Measurements from ENCODE around the gene DCAF15. TPM values are rescaled to one million over a fixed set of nuclear protein-coding genes. Genes with fewer than 3 reads are reported as not detected.

The DCAF15 gene
- total RNA-seq, 1 donor from 2014 or later: 28.6 TPM

DNA sequence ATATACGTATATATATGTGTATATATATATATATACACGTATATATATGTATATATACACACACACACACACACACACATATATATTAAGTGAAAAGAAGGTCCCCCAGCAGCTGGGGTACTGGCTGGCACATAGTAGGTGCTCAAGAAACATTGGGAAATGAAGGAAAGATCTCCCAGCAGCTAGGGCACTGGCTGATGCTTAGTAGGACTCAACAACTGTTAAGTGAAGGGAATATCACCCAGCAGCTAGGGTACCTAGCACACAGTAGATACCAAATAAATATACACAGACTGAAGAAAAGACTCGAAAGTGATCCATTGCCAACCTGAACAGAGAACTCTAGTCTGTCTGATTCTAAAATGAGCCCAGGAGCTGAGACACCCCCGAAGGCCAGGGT, 26.3 kb upstream of the DCAF15 start:
- Mint-ChIP-seq H3K27ac (no peak overlapping the region), H3K36me3 (peaks cover 37% of the 10 kb centered on the region), H3K27me3 (ENCODE audit: insufficient read depth, low read depth) (peaks cover 4% of the 10 kb centered on the region), H3K4me3 (no peak overlapping the region), H3K9me3 (peaks cover 2% of the 10 kb centered on the region), H3K4me1 (no peaks in the 10 kb centered on the region)
- Histone ChIP-seq H3K36me3 (peaks cover under 1% of the 10 kb centered on the region), H3K9me3 (ENCODE audit: low read depth) (no peaks in the 10 kb centered on the region), H3K79me2 (ENCODE audit: low read depth) (no peaks in the 10 kb centered on the region), H2AFZ (replicated peaks) (no peak overlapping the region), H3K27ac (no peak overlapping the region), H4K20me1 (ENCODE audit: low read depth) (no peaks in the 10 kb centered on the region), H3F3A (ENCODE audit: low read depth) (no peaks in the 10 kb centered on the region), H3K27me3 (no peaks in the 10 kb centered on the region), H3K4me1 (no peaks in the 10 kb centered on the region), H3K9ac (no peak overlapping the region), H3K4me2 (no peak overlapping the region), H3K4me3 (no peak overlapping the region)
- no peak for DNase-seq (ENCODE audit: low spot score)
- TF ChIP-seq EZH2phosphoT487 (IDR thresholded peaks at IDR 0.05) (no peak), EZH2 (IDR thresholded peaks at IDR 0.05) (no peak)
- TF ChIP-seq, protein P1, sequence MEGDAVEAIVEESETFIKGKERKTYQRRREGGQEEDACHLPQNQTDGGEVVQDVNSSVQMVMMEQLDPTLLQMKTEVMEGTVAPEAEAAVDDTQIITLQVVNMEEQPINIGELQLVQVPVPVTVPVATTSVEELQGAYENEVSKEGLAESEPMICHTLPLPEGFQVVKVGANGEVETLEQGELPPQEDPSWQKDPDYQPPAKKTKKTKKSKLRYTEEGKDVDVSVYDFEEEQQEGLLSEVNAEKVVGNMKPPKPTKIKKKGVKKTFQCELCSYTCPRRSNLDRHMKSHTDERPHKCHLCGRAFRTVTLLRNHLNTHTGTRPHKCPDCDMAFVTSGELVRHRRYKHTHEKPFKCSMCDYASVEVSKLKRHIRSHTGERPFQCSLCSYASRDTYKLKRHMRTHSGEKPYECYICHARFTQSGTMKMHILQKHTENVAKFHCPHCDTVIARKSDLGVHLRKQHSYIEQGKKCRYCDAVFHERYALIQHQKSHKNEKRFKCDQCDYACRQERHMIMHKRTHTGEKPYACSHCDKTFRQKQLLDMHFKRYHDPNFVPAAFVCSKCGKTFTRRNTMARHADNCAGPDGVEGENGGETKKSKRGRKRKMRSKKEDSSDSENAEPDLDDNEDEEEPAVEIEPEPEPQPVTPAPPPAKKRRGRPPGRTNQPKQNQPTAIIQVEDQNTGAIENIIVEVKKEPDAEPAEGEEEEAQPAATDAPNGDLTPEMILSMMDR (IDR thresholded peaks at IDR 0.05): no peak

DNA sequence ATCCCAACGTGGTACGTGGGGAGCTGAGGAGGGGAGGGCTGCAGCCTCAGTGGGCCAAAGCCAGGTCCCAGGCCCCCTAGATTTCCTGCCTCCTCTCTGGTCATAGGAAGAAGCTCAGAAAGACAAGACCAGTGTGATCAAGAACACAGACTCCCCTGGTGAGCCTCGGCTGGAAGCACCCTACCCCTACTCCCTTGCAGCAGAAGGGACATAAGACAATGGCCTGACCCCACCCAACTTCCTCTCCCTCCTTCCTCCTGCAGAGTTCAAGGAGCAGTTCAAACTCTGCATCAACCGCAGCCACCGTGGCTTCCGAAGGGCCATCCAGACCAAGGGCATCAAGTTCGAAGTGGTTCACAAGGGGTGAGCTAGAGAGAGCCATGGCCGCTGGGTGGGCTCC, 25.6 kb upstream of the DCAF15 start:
- Mint-ChIP-seq H3K27ac (no peak overlapping the region), H3K9me3 (no peaks in the 10 kb centered on the region), H3K4me3 (peak overlapping the region; percentile 21), H3K4me1 (no peaks in the 10 kb centered on the region), H3K27me3 (ENCODE audit: insufficient read depth, low read depth) (peaks cover 4% of the 10 kb centered on the region), H3K36me3 (peaks cover 30% of the 10 kb centered on the region)
- Histone ChIP-seq H4K20me1 (ENCODE audit: low read depth) (no peaks in the 10 kb centered on the region), H3K79me2 (ENCODE audit: low read depth) (no peaks in the 10 kb centered on the region), H3K27ac (no peak overlapping the region), H3F3A (ENCODE audit: low read depth) (no peaks in the 10 kb centered on the region), H3K4me2 (no peak overlapping the region), H3K4me1 (no peaks in the 10 kb centered on the region), H2AFZ (replicated peaks) (no peak overlapping the region), H3K27me3 (no peaks in the 10 kb centered on the region), H3K9ac (no peak overlapping the region), H3K9me3 (ENCODE audit: low read depth) (no peaks in the 10 kb centered on the region), H3K4me3 (no peak overlapping the region), H3K36me3 (no peaks in the 10 kb centered on the region)
- DNase-seq (ENCODE audit: low spot score): no peak
- no peak for TF ChIP-seq EZH2 (IDR thresholded peaks at IDR 0.05)
- TF ChIP-seq, protein P1 (IDR thresholded peaks at IDR 0.05): no peak
- no peak for TF ChIP-seq EZH2phosphoT487 (IDR thresholded peaks at IDR 0.05)

DNA sequence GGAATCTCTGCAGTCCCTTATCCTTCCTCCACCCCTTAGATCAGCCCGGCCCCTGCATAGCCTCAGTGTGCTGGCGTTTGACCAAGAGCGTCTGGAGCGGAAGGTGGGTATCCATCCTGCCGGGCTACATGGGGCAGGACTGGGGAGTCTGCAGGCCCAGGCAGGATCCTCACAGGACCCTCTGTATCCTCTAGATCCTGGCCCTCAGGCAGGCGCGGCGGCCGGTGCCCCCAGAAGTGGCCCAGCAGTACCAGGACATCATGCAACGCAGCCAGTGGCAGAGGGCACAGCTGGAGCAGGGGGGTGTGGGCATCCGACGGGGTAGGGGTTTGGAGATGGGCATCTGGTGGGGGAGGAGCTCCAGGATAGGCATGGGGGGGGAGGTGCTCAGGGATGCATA, 23.0 kb upstream of the DCAF15 start:
- Histone ChIP-seq H2AFZ (replicated peaks) (no peak overlapping the region), H3K79me2 (ENCODE audit: low read depth) (no peaks in the 10 kb centered on the region), H3K4me2 (no peak overlapping the region), H3K9me3 (ENCODE audit: low read depth) (no peaks in the 10 kb centered on the region), H3K4me3 (no peak overlapping the region), H4K20me1 (ENCODE audit: low read depth) (no peaks in the 10 kb centered on the region), H3K27ac (no peak overlapping the region), H3K27me3 (no peaks in the 10 kb centered on the region), H3K4me1 (no peaks in the 10 kb centered on the region), H3F3A (ENCODE audit: low read depth) (peaks cover 4% of the 10 kb centered on the region), H3K36me3 (no peaks in the 10 kb centered on the region), H3K9ac (no peak overlapping the region)
- no peak overlapping the region for H3K27ac Mint-ChIP-seq
- H3K27me3 Mint-ChIP-seq (ENCODE audit: insufficient read depth, low read depth): peaks cover 5% of the 10 kb centered on the region
- TF ChIP-seq EZH2phosphoT487 (IDR thresholded peaks at IDR 0.05): no peak
- no peak for TF ChIP-seq EZH2 (IDR thresholded peaks at IDR 0.05)
- TF ChIP-seq, protein P1 (IDR thresholded peaks at IDR 0.05): no peak
- peaks cover 3% of the 10 kb centered on the region for H3K4me1 Mint-ChIP-seq
- H3K4me3 Mint-ChIP-seq: no peak overlapping the region
- H3K36me3 Mint-ChIP-seq: peaks cover 19% of the 10 kb centered on the region
- H3K9me3 Mint-ChIP-seq: no peaks in the 10 kb centered on the region
- no peak for DNase-seq (ENCODE audit: low spot score)
